Gastrocnemius medialis (tissue), 4 donors: ENCODE measurements around the gene ABTB1. TPM values are rescaled to one million over a fixed set of nuclear protein-coding genes. Genes with fewer than 3 reads are reported as not detected.

Experiments
- ATAC-seq, 2 donors: fragments of 150-250 bp; one replicate each; pipeline ENCODE4 v1.9.1; 2016
- DNase-seq, 2 donors: peaks; one replicate each; pipeline ENCODE4 v3.0.0-alpha.2; 2019
- H3K27ac ChIP-seq, 4 donors: fragments of 200-600 bp; sonication (generic); 1 replicate in 1 of 4; 2 replicates in 3 of 4; pipeline ENCODE4 v1.5.1; 2016 to 2018; ENCODE audit warnings: mild to moderate bottlenecking in 2 of 4, moderate library complexity in 1 of 4
- H3K27me3 ChIP-seq, 3 donors: fragments of 200-600 bp; sonication (generic) in 2 of 3; 1 replicate in 1 of 3; 2 replicates in 2 of 3; pipeline versions ENCODE4 v1.5.1 to v1.6.0; 2016 to 2019; ENCODE audit warnings: mild to moderate bottlenecking in 1 of 3, moderate library complexity in 1 of 3
- H3K36me3 ChIP-seq, 2 donors: fragments of 200-600 bp; sonication (generic) in 1 of 2; one replicate each; pipeline ENCODE4 v1.5.1; 2017 to 2018
- H3K4me1 ChIP-seq, 2 donors: fragments of 200-600 bp; sonication (generic) in 1 of 2; one replicate each; pipeline ENCODE4 v1.5.1; 2016 to 2017; ENCODE audit warnings: mild to moderate bottlenecking in 2 of 2
- H3K4me3 ChIP-seq, 4 donors: fragments of 200-600 bp; sonication (generic) in 3 of 4; 1 replicate in 1 of 4; 2 replicates in 3 of 4; pipeline ENCODE4 v1.5.1; 2016 to 2019; ENCODE audit warnings: mild to moderate bottlenecking in 2 of 4
- H3K9me3 ChIP-seq, 3 donors: fragments of 200-600 bp; sonication (generic) in 2 of 3; 1 replicate in 1 of 3; 2 replicates in 2 of 3; pipeline ENCODE4 v1.5.1; 2016 to 2019
- CTCF ChIP-seq, 5 experiments: fragments of 450-650 bp in 3 of 5; fragments of 200-600 bp in 2 of 5; sonication (generic) in 2 of 5; IDR thresholded peaks in 4 of 5; conservative IDR thresholded peaks in 1 of 5; 1 replicate in 4 of 5; 2 replicates in 1 of 5; pipeline ENCODE4 v1.5.1; 2016 to 2019; ENCODE audit warnings: antibody characterized with exemption in 5 of 5, mild to moderate bottlenecking in 3 of 5, moderate library complexity in 3 of 5
- POLR2A ChIP-seq, 2 donors: fragments of 450-650 bp; IDR thresholded peaks; one replicate each; pipeline ENCODE4 v1.6.1; 2017; ENCODE audit warnings: antibody characterized with exemption in 2 of 2, mild to moderate bottlenecking in 2 of 2, moderate library complexity in 2 of 2
- in situ Hi-C, 4 donors: fragments of 200-750 bp; cut with MboI; loops; one replicate each; pipeline versions ENCODE4 v1.15.0 to v1.8.0; 2017; ENCODE audit warnings: low sequenced_read_pairs in 4 of 4
- intact Hi-C: fragments of 100-400 bp; cut with DNase I; formaldehyde crosslinking; loops from one replicate; pipeline ENCODE4 v1.15.1; 2023; ENCODE audit warnings: low total_unique reads
- total RNA-seq, 4 donors: library from RNA; depleted of rRNA; stranded (reverse); fragments of >200 nt; gene quantifications; one replicate each; pipeline versions ENCODE4 v1.1.0 to v1.2.3, GENCODE V29; 2016

Gene ABTB1
- total RNA-seq, 4 donors from 2014 or later, result 22.9 to 37.5 (median 30.1) TPM

- Histone ChIP-seq H3K27ac (peak overlapping the region; percentile 81 to 89 (median 86)), H3K27me3 (no peaks in the 10 kb centered on the region), H3K4me1 (peaks cover 22 to 23% of the 10 kb centered on the region in 2 donors), H3K4me3 (no peak overlapping the region), H3K9me3 (no peaks in the 10 kb centered on the region), H3K36me3 (peaks cover 0 to 12% of the 10 kb centered on the region in 2 donors)
- ATAC-seq (no peak), DNase-seq (peak in 1 of 2 donors; percentile 3)
- TF ChIP-seq POLR2A (IDR thresholded peaks at IDR 0.05) (no peak), CTCF (IDR thresholded peaks at IDR 0.05 in 4 of 5, conservative IDR thresholded peaks at IDR 0.05 in 1 of 5) (no peak)
- intact Hi-C loops (loop anchor here (1.0 kb wide), 1 partner anchor 16 kb away; the partner anchor contains the start of gene ABTB1), in situ Hi-C loops (no loop called here)
Measured at GRCh38 chr3:127688022-127688415, 15.3 kb downstream of the ABTB1 start.

GRCh38 chr3:127688416-127689265 is 15.9 kb downstream of the ABTB1 start:
- TF ChIP-seq POLR2A (IDR thresholded peaks at IDR 0.05) (no peak), CTCF (IDR thresholded peaks at IDR 0.05 in 4 of 5, conservative IDR thresholded peaks at IDR 0.05 in 1 of 5) (no peak)
- Histone ChIP-seq H3K36me3 (peaks cover 0 to 12% of the 10 kb centered on the region in 2 donors), H3K4me1 (peaks cover 22 to 23% of the 10 kb centered on the region in 2 donors), H3K9me3 (no peaks in the 10 kb centered on the region), H3K27ac (peak overlapping the region; percentile 81 to 89 (median 86)), H3K4me3 (no peak overlapping the region), H3K27me3 (no peaks in the 10 kb centered on the region)
- ATAC-seq, result peak; percentile 83 to 87
- intact Hi-C loops, result loop anchor here (1.0 kb wide), 1 partner anchor 16 kb away; the partner anchor contains the start of gene ABTB1
- in situ Hi-C loops, result no loop called here
- DNase-seq, result peak; percentile 60 to 87

GRCh38 chr3:127689266-127689860 is 16.6 kb downstream of the ABTB1 start:
- DNase-seq (peak in 1 of 2 donors; percentile 13), ATAC-seq (no peak)
- Histone ChIP-seq H3K27ac (peak overlapping the region; percentile 81 to 89 (median 86)), H3K4me3 (no peak overlapping the region), H3K27me3 (no peaks in the 10 kb centered on the region), H3K9me3 (no peaks in the 10 kb centered on the region), H3K4me1 (peaks cover 22 to 23% of the 10 kb centered on the region in 2 donors), H3K36me3 (peaks cover 0 to 12% of the 10 kb centered on the region in 2 donors)
- TF ChIP-seq POLR2A (IDR thresholded peaks at IDR 0.05) (no peak), CTCF (IDR thresholded peaks at IDR 0.05 in 4 of 5, conservative IDR thresholded peaks at IDR 0.05 in 1 of 5) (no peak)
- intact Hi-C loops, result no loop called here
- in situ Hi-C loops, result no loop called here

- no peak for TF ChIP-seq POLR2A (IDR thresholded peaks at IDR 0.05)
- no peak for TF ChIP-seq CTCF (IDR thresholded peaks at IDR 0.05 in 4 of 5, conservative IDR thresholded peaks at IDR 0.05 in 1 of 5)
- no peak overlapping the region for H3K4me3 ChIP-seq
- in situ Hi-C loops (no loop called here), intact Hi-C loops (no loop called here)
- peaks cover 22 to 28% of the 10 kb centered on the region in 2 donors for H3K4me1 ChIP-seq
- DNase-seq, result peak in 1 of 2 donors; percentile 10
- H3K27me3 ChIP-seq, result no peaks in the 10 kb centered on the region
- ATAC-seq, result no peak
- H3K9me3 ChIP-seq, result no peaks in the 10 kb centered on the region
- H3K36me3 ChIP-seq, result peaks cover 0 to 12% of the 10 kb centered on the region in 2 donors
- H3K27ac ChIP-seq, result peak overlapping the region; percentile 81 to 89 (median 86)
Measured at GRCh38 chr3:127690106-127690505, 17.4 kb downstream of the ABTB1 start.
